HepG2 (cell line): Measurements from ENCODE around the gene DNAJB2. TPM values are rescaled to one million over a fixed set of nuclear protein-coding genes. Genes with fewer than 3 reads are reported as not detected.

Experiments used
- ASH2L ChIP-seq: fragments of 300-600, 200-600 bp; sonication (generic); IDR thresholded peaks from 2 replicates; pipeline ENCODE4 v1.7.0; 2017; ENCODE audit warnings: low read depth, mild to moderate bottlenecking, moderate library complexity, mixed read lengths, low read length; ENCODE audit not compliant: insufficient read length
- CC2D1A ChIP-seq: sonication (generic); formaldehyde crosslinking; IDR thresholded peaks from 2 replicates; pipeline ENCODE4 v1.8.1; 2023; ENCODE audit warnings: mild to moderate bottlenecking, missing genetic modification reagents
- KDM5A ChIP-seq: fragments of 200-600 bp; sonication (generic); IDR thresholded peaks from 2 replicates; pipeline ENCODE4 v1.7.0; 2018; ENCODE audit warnings: antibody characterized with exemption, mild to moderate bottlenecking, low read length, borderline replicate concordance
- NRL ChIP-seq: sonication (generic); formaldehyde crosslinking; IDR thresholded peaks from 2 replicates; pipeline ENCODE4 v1.5.0; 2020; ENCODE audit warnings: missing genetic modification reagents, mild to moderate bottlenecking, moderate library complexity, borderline replicate concordance
- PAF1 ChIP-seq: IDR thresholded peaks from 2 replicates; pipeline ENCODE4 v1.6.1; 2016; ENCODE audit warnings: missing genetic modification reagents, missing compliant biosample characterization
- RFXANK ChIP-seq: IDR thresholded peaks from 2 replicates; pipeline ENCODE4 v1.6.1; 2016
- SMAD3 ChIP-seq: sonication (generic); formaldehyde crosslinking; IDR thresholded peaks from 2 replicates; pipeline ENCODE4 v1.4.0; 2020; ENCODE audit warnings: missing genetic modification reagents
- SP5 ChIP-seq: IDR thresholded peaks from 2 replicates; pipeline ENCODE4 v1.6.1; 2016; ENCODE audit warnings: low read depth, borderline replicate concordance
- ZFAT ChIP-seq: sonication (generic); formaldehyde crosslinking; conservative IDR thresholded peaks from 2 replicates; pipeline ENCODE4 v1.8.1; 2023; ENCODE audit warnings: missing genetic modification reagents, inconsistent platforms
- ZFP41 ChIP-seq: sonication (generic); formaldehyde crosslinking; IDR thresholded peaks from 2 replicates; pipeline ENCODE4 v1.4.0; 2020; ENCODE audit warnings: mild to moderate bottlenecking, missing genetic modification reagents, borderline replicate concordance
- ZFP82 ChIP-seq: sonication (generic); formaldehyde crosslinking; IDR thresholded peaks from 2 replicates; pipeline ENCODE4 v1.5.1; 2020; ENCODE audit warnings: mild to moderate bottlenecking, missing genetic modification reagents, borderline replicate concordance
- ZNF572 ChIP-seq: sonication (generic); formaldehyde crosslinking; IDR thresholded peaks from 2 replicates; pipeline ENCODE4 v1.5.1; 2020; ENCODE audit warnings: mild to moderate bottlenecking, missing genetic modification reagents
- ZNF674 ChIP-seq: sonication (generic); formaldehyde crosslinking; IDR thresholded peaks from 2 replicates; pipeline ENCODE4 v1.5.0; 2020; ENCODE audit warnings: low read depth, mild to moderate bottlenecking, missing genetic modification reagents
- polyA plus RNA-seq, 8 experiments: library from polyadenylated mRNA; depleted of rRNA in 3 of 8; stranded (reverse) in 7 of 8; unstranded in 1 of 8; fragments of >200 nt; fragmentation: Illumina TruSeq in 4 of 8; extraction: Trizol in 4 of 8; gene quantifications; 2 replicates each; pipeline versions ENCODE4 v1.2.1 to v1.2.3, GENCODE V29; 2011 to 2016; ENCODE audit warnings: low read depth in 4 of 8, missing spikeins in 1 of 8, mixed read lengths in 1 of 8; ENCODE audit not compliant: insufficient read depth in 1 of 8
- total RNA-seq, 5 experiments: library from RNA; depleted of rRNA; stranded (reverse); fragments of >200 nt; fragmentation: Illumina TruSeq; extraction: Trizol; gene quantifications; 2 replicates each; pipeline ENCODE4 v1.2.3, GENCODE V29; 2016; ENCODE audit warnings: low read depth in 1 of 5
- TF ChIP-seq, protein P1 (sequence below): sonication (generic); formaldehyde crosslinking; IDR thresholded peaks from 2 replicates; pipeline ENCODE4 v1.4.0; 2020; ENCODE audit warnings: missing genetic modification reagents
- TF ChIP-seq, protein P2 (sequence below): sonication (generic); formaldehyde crosslinking; conservative IDR thresholded peaks from 2 replicates; pipeline ENCODE4 v1.8.0; 2022; ENCODE audit warnings: missing genetic modification reagents
- TF ChIP-seq, protein P3 (sequence below): sonication (generic); formaldehyde crosslinking; IDR thresholded peaks from 2 replicates; pipeline ENCODE4 v1.4.0; 2020; ENCODE audit warnings: missing genetic modification reagents
- TF ChIP-seq, protein P4 (sequence below): sonication (generic); formaldehyde crosslinking; IDR thresholded peaks from 2 replicates; pipeline ENCODE4 v1.8.0; 2022; ENCODE audit warnings: missing genetic modification reagents, mild to moderate bottlenecking, moderate library complexity, borderline replicate concordance
- TF ChIP-seq, protein P5 (sequence below): sonication (generic); formaldehyde crosslinking; IDR thresholded peaks from 2 replicates; pipeline ENCODE4 v1.8.0; 2022; ENCODE audit warnings: mild to moderate bottlenecking, missing genetic modification reagents; ENCODE audit not compliant: insufficient replicate concordance

DNAJB2 gene
- total and polyA plus RNA-seq, 2 of the 13 experiments (the other 11 are each of a cell fraction or from before 2014, with no cell fraction given): 21.3 to 31.1 TPM

DNA sequence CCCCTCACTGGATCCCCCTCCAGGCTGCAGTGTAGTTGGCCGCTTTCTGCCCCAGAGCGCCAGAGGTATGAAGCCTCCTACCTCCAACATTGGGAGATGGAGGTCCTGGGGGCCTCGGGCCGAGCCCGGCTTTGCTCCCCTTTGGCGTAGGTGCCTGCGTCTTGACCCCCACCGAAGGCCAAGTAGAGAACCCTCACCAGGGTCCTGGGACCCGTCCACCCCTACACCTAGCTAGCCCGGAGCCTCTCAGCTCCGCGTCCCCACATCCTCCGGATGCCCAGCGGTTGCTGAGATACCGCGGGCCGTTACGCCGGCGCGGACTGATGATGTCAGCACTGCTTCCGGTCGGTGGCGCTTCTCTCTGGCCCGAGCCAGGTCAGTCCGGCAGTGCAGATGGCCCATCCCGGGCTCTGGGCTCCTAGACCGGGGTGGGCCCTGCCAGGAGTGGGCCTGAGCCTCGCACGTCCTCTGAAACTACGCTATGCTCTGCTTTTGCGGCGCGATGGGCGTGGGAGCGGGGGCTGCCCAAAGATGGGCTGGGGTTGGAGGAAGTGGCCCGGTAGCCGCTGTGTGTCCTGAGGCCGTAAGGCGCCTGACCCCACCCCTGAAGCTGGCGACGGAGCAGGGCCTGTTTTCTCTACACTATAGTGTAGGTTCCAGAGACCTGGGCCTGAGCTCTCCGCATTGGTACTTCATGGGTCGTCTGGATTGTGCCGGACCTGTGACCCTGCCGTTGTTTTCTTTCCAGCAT lies 33.8 kb upstream of the DNAJB2 start, which contains the start of the genes GLB1L and STK16 (continued):
- TF ChIP-seq, protein P1, sequence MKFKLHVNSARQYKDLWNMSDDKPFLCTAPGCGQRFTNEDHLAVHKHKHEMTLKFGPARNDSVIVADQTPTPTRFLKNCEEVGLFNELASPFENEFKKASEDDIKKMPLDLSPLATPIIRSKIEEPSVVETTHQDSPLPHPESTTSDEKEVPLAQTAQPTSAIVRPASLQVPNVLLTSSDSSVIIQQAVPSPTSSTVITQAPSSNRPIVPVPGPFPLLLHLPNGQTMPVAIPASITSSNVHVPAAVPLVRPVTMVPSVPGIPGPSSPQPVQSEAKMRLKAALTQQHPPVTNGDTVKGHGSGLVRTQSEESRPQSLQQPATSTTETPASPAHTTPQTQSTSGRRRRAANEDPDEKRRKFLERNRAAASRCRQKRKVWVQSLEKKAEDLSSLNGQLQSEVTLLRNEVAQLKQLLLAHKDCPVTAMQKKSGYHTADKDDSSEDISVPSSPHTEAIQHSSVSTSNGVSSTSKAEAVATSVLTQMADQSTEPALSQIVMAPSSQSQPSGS (CRISPR knock-in tag): peak; percentile 82; the same call in 1 of the 2 replicates
- TF ChIP-seq ASH2L: peak; percentile 95
- TF ChIP-seq RFXANK: peak; percentile 58; the same call in 1 of the 2 replicates
- TF ChIP-seq KDM5A: peak; percentile 99
- TF ChIP-seq, protein P2, sequence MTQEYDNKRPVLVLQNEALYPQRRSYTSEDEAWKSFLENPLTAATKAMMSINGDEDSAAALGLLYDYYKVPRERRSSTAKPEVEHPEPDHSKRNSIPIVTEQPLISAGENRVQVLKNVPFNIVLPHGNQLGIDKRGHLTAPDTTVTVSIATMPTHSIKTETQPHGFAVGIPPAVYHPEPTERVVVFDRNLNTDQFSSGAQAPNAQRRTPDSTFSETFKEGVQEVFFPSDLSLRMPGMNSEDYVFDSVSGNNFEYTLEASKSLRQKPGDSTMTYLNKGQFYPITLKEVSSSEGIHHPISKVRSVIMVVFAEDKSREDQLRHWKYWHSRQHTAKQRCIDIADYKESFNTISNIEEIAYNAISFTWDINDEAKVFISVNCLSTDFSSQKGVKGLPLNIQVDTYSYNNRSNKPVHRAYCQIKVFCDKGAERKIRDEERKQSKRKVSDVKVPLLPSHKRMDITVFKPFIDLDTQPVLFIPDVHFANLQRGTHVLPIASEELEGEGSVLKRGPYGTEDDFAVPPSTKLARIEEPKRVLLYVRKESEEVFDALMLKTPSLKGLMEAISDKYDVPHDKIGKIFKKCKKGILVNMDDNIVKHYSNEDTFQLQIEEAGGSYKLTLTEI: no peak
- TF ChIP-seq, protein P3, sequence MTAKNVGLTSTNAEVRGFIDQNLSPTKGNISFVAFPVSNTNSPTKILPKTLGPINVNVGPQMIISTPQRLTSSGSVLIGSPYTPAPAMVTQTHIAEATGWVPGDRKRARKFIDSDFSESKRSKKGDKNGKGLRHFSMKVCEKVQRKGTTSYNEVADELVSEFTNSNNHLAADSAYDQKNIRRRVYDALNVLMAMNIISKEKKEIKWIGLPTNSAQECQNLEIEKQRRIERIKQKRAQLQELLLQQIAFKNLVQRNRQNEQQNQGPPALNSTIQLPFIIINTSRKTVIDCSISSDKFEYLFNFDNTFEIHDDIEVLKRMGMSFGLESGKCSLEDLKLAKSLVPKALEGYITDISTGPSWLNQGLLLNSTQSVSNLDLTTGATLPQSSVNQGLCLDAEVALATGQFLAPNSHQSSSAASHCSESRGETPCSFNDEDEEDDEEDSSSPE (CRISPR knock-in tag): peak; percentile 65
- TF ChIP-seq ZFAT (CRISPR knock-in tag): no peak
- TF ChIP-seq ZNF572 (CRISPR knock-in tag): peak; percentile 99; the same call in 1 of the 2 replicates
- TF ChIP-seq CC2D1A (CRISPR knock-in tag): peak; percentile 98; the same call in 1 of the 2 replicates
- no peak for TF ChIP-seq ZNF674 (CRISPR knock-in tag)
- TF ChIP-seq ZFP41: peak; percentile 93; the same call in 1 of the 2 replicates
- peak; percentile 97 for TF ChIP-seq NRL (CRISPR knock-in tag)
- TF ChIP-seq, protein P4, sequence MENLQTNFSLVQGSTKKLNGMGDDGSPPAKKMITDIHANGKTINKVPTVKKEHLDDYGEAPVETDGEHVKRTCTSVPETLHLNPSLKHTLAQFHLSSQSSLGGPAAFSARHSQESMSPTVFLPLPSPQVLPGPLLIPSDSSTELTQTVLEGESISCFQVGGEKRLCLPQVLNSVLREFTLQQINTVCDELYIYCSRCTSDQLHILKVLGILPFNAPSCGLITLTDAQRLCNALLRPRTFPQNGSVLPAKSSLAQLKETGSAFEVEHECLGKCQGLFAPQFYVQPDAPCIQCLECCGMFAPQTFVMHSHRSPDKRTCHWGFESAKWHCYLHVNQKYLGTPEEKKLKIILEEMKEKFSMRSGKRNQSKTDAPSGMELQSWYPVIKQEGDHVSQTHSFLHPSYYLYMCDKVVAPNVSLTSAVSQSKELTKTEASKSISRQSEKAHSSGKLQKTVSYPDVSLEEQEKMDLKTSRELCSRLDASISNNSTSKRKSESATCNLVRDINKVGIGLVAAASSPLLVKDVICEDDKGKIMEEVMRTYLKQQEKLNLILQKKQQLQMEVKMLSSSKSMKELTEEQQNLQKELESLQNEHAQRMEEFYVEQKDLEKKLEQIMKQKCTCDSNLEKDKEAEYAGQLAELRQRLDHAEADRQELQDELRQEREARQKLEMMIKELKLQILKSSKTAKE: no peak
- TF ChIP-seq, protein P5, sequence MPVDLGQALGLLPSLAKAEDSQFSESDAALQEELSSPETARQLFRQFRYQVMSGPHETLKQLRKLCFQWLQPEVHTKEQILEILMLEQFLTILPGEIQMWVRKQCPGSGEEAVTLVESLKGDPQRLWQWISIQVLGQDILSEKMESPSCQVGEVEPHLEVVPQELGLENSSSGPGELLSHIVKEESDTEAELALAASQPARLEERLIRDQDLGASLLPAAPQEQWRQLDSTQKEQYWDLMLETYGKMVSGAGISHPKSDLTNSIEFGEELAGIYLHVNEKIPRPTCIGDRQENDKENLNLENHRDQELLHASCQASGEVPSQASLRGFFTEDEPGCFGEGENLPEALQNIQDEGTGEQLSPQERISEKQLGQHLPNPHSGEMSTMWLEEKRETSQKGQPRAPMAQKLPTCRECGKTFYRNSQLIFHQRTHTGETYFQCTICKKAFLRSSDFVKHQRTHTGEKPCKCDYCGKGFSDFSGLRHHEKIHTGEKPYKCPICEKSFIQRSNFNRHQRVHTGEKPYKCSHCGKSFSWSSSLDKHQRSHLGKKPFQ (CRISPR knock-in tag): no peak
- TF ChIP-seq SMAD3 (CRISPR knock-in tag): peak; percentile 97
- TF ChIP-seq ZFP82: 0 out of 2 replicates have a peak, but pooled peaks have one; percentile 69
- 0 out of 2 replicates have a peak, but pooled peaks have one; percentile 60 for TF ChIP-seq SP5 (CRISPR knock-in tag)
- no peak for TF ChIP-seq PAF1
